Activated CD4-positive, alpha-beta T cell treated with anti-CD3 and anti-CD28 coated beads for 36 hours (primary cell): ENCODE measurements around the gene CARMIL1. TPM values are rescaled to one million over a fixed set of nuclear protein-coding genes. Genes with fewer than 3 reads are reported as not detected.

Experiments used
- ATAC-seq: fragments of 200-7000 bp; cut with Tn5 transposase; one replicate; pipeline ENCODE4 v1.10.0; 2021; ENCODE audit warnings: mild to moderate bottlenecking, moderate library complexity
- CTCF ChIA-PET: fragments of 350-600 bp; sonication (Branson Sonifier 250); formaldehyde crosslinking; loops from one replicate; lab custom pipeline; 2021; ENCODE audit warnings: antibody characterized with exemption; lab: Charles Lee
- POLR2A ChIA-PET: fragments of 350-600 bp; sonication (Branson Sonifier 250); formaldehyde crosslinking; loops from one replicate; lab custom pipeline; 2021; ENCODE audit warnings: antibody characterized with exemption, inconsistent platforms; lab: Charles Lee
- DNase-seq: peaks from one replicate; pipeline ENCODE4 v3.0.0-alpha.2; 2020
- H3K27ac Mint-ChIP-seq: one replicate; pipeline ENCODE4 v1.8.0; 2021; ENCODE audit warnings: mixed read lengths
- H3K27me3 Mint-ChIP-seq: one replicate; pipeline ENCODE4 v1.8.0; 2021; ENCODE audit warnings: mixed read lengths
- H3K36me3 Mint-ChIP-seq: one replicate; pipeline ENCODE4 v1.8.0; 2021; ENCODE audit warnings: low read depth, mixed read lengths
- H3K4me1 Mint-ChIP-seq: one replicate; pipeline ENCODE4 v1.8.0; 2021; ENCODE audit warnings: mixed read lengths
- H3K4me3 Mint-ChIP-seq: one replicate; pipeline ENCODE4 v1.8.0; 2021; ENCODE audit warnings: mild to moderate bottlenecking, moderate library complexity, mixed read lengths
- H3K9me3 Mint-ChIP-seq: one replicate; pipeline ENCODE4 v1.8.0; 2021; ENCODE audit warnings: low read depth, mixed read lengths
- intact Hi-C, 2 experiments: fragments of 100-400 bp; cut with DNase I in 1 of 2; cut with micrococcal nuclease in 1 of 2; formaldehyde crosslinking; loops; one replicate each; pipeline versions ENCODE4 v1.14.2 to v1.15.1; 2022 to 2024; cut with DNase I, micrococcal nuclease
- total RNA-seq, 2 experiments: library from RNA; stranded (reverse); gene quantifications; one replicate each; pipeline ENCODE4 v1.2.3, GENCODE V29; 2021

The CARMIL1 gene
- total RNA-seq, 2 experiments from 2014 or later: 4.5 to 4.9 TPM

DNA sequence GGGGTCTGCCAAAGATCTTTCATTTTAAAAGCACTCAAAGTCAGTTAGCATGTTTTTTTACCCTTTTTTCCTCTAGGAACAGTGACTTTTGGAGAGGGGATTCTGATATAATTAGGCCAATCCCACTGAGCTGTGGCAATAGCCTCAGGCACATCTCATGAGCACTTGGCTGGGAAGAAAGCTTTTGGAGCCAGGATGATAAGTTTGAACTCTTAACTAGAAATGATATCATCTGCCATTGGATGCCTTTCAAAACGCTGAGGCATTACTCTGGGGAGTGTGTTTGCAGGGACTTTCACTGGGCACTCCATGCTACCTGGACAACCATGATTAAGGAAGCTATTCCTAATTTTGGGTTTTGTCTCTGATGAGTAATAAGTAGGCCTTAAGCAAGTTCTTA lies 376.5 kb downstream of the CARMIL1 start:
- no peak overlapping the region for H3K4me3 Mint-ChIP-seq
- H3K27ac Mint-ChIP-seq: no peak overlapping the region
- intact Hi-C loops: no loop called here
- H3K36me3 Mint-ChIP-seq: no peaks in the 10 kb centered on the region
- ChIA-PET POLR2A (no interaction called here), CTCF (no interaction called here)
- peaks cover 43% of the 10 kb centered on the region for H3K27me3 Mint-ChIP-seq
- ATAC-seq (no peak), DNase-seq (no peak)
- no peaks in the 10 kb centered on the region for H3K9me3 Mint-ChIP-seq
- peaks cover 6% of the 10 kb centered on the region for H3K4me1 Mint-ChIP-seq

GRCh38 chr6:25659633-25660368 lies 380.6 kb downstream of the CARMIL1 start:
- DNase-seq (no peak), ATAC-seq (no peak)
- CTCF ChIA-PET: interaction anchor here (0.7 to 0.8 kb wide), 2 partner anchors 175 to 339 kb away, joined by 3 read pairs; no protein-coding TSS in a partner anchor
- Mint-ChIP-seq H3K4me3 (no peak overlapping the region), H3K27ac (no peak overlapping the region), H3K36me3 (no peaks in the 10 kb centered on the region), H3K27me3 (peaks cover 31% of the 10 kb centered on the region), H3K9me3 (no peaks in the 10 kb centered on the region), H3K4me1 (peaks cover 3% of the 10 kb centered on the region)
- intact Hi-C loops: no loop called here
- POLR2A ChIA-PET: no interaction called here

DNA sequence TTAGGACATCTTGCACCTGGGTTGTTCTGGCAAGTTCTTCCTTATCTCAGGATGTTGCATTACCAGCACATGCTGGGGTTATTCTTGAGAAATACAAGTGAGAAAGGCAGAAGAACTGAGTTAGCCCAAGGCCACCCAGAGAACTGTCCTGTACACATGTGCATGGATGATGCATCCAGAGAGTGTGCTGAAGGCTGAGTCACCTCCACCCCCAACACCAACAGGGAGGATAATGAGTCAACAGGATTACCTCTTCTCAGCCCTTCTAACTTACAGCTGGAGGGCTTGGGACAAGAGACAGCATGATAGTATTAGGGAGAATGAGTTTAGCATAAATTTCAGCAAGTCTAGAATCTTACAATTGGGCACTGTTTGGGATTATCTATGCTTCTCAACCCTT lies 381.3 kb downstream of the CARMIL1 start:
- POLR2A ChIA-PET: no interaction called here
- ATAC-seq (peak; percentile 100), DNase-seq (peak; percentile 63)

DNA sequence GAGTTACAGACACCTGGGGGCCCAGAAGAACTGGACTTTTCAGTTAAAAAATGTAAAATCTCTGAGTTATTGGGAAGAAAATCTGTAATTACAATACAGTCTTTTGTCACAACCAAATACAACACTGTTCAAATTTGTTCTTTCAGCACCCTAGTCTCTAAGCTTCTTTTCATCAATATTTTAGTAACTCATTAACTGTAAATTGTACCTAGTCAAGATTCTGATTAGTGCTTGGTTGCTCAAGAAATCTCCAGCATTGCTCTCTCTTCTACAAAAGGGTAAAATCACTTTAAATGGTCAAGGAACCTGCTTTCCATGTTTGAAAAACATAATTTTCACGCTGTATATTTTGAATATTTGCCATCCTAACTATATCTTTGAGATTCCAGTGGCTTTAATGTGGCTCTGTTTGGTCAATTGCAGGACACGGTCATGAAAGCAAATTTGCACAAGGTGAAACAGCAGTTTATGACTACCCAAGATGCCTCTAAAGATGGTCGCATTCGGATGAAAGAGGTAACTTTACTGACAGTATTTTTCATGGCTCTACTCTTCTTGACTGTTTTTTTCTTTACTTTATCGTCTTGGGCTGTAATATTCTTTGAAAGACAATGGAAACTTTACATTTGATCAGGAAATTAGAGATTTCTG lies 382.1 kb downstream of the CARMIL1 start:
- H3K4me1 Mint-ChIP-seq: peaks cover 3% of the 10 kb centered on the region
- H3K27me3 Mint-ChIP-seq: peaks cover 28% of the 10 kb centered on the region
- no peaks in the 10 kb centered on the region for H3K36me3 Mint-ChIP-seq
- no peak overlapping the region for H3K27ac Mint-ChIP-seq
- ChIA-PET CTCF (no interaction called here), POLR2A (no interaction called here)
- H3K4me3 Mint-ChIP-seq: no peak overlapping the region
- H3K9me3 Mint-ChIP-seq: no peaks in the 10 kb centered on the region
- intact Hi-C loops: no loop called here
- DNase-seq: no peak
- ATAC-seq: no peak

More for the DNA sequence above, 381.3 kb downstream of the CARMIL1 start:
- H3K36me3 Mint-ChIP-seq: no peaks in the 10 kb centered on the region
- intact Hi-C loops: no loop called here
- no peak overlapping the region for H3K4me3 Mint-ChIP-seq
- CTCF ChIA-PET: interaction anchor here (0.7 kb wide), 1 partner anchor 338 kb away, joined by 3 read pairs; no protein-coding TSS in a partner anchor
- peaks cover 3% of the 10 kb centered on the region for H3K4me1 Mint-ChIP-seq
- H3K27me3 Mint-ChIP-seq: peaks cover 28% of the 10 kb centered on the region
- H3K27ac Mint-ChIP-seq: no peak overlapping the region
- no peaks in the 10 kb centered on the region for H3K9me3 Mint-ChIP-seq

GRCh38 chr6:25665455-25665854 lies 386.3 kb downstream of the CARMIL1 start:
- intact Hi-C loops: no loop called here
- CTCF ChIA-PET: no interaction called here
- H3K27me3 Mint-ChIP-seq: peaks cover 22% of the 10 kb centered on the region

GRCh38 chr6:25669413-25669812 lies 390.2 kb downstream of the CARMIL1 start:
- no peak for ATAC-seq
- H3K4me3 Mint-ChIP-seq: no peak overlapping the region

More at GRCh38 chr6:25665455-25665854, 386.3 kb downstream of the CARMIL1 start:
- H3K36me3 Mint-ChIP-seq: no peaks in the 10 kb centered on the region
- H3K27ac Mint-ChIP-seq: no peak overlapping the region
- H3K4me1 Mint-ChIP-seq: peaks cover under 1% of the 10 kb centered on the region
- POLR2A ChIA-PET: no interaction called here
- no peak overlapping the region for H3K4me3 Mint-ChIP-seq
- no peaks in the 10 kb centered on the region for H3K9me3 Mint-ChIP-seq
- ATAC-seq (no peak), DNase-seq (no peak)

More at GRCh38 chr6:25669413-25669812, 390.2 kb downstream of the CARMIL1 start:
- Mint-ChIP-seq H3K27me3 (peaks cover 14% of the 10 kb centered on the region), H3K36me3 (no peaks in the 10 kb centered on the region), H3K4me1 (no peaks in the 10 kb centered on the region), H3K9me3 (no peaks in the 10 kb centered on the region), H3K27ac (no peak overlapping the region)
- intact Hi-C loops: no loop called here
- ChIA-PET POLR2A (no interaction called here), CTCF (no interaction called here)
- DNase-seq: no peak
